ENCODE measurements around the gene RILPL1.

GRCh38 chr12:123494124-123494851 is 39.2 kb downstream of the RILPL1 start:
- TF ChIP-seq EZH2 (IDR thresholded peaks at IDR 0.05; ENCODE audit: low read length, missing control alignments), result no peak
- TF ChIP-seq CTCF (conservative IDR thresholded peaks at IDR 0.05 in 1 of 2, IDR thresholded peaks at IDR 0.05 in 1 of 2; ENCODE audit: low read depth in 1 of 2, low read length in 2 of 2), result no peak

Measured in fibroblast of lung (primary cell).